ENCODE results near the gene UBQLN4.

DNA sequence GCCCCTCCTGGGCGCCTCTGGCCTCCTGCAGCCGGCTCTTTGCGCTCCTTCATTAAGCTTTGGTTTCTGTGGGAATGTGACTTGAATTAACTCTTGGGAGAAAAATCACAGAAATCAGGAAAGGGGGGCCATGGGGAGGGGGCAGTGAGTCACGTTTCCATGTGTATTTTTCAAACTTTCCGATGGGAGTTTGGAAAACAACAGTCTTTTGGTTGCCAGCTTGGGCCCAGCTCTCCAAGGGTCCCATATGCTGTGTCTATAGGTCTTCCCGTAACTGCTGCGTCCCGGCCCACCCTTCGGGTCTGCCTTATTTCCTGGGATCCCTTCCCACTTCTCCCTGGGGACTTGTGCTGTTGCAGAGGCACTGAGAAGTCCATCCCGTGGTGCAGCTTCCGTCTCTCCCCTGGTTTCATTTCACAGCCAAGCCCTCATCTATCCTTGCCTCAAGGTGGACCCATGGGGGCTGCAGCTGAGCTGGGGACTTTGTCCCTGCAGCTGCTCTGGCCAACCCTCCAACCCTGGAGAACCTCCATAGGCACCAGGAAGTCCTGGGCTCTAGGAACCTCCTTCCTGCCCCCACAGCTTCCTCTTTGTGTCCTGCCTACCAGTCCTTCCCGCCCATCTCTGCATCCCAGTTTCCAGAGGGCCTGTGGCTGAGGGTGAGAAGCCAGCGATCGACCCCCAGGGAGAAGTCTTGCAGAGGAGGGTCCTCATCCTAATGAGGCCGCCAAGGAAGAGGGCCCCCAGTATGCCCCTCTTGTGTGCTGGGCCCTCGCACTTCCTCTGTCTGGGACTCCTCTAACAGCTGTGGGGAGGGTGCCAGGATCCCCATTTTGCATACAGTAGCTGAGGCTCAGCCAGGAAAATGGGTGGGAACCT is 49.3 kb upstream of the UBQLN4 start:
- TF ChIP-seq, protein P1, sequence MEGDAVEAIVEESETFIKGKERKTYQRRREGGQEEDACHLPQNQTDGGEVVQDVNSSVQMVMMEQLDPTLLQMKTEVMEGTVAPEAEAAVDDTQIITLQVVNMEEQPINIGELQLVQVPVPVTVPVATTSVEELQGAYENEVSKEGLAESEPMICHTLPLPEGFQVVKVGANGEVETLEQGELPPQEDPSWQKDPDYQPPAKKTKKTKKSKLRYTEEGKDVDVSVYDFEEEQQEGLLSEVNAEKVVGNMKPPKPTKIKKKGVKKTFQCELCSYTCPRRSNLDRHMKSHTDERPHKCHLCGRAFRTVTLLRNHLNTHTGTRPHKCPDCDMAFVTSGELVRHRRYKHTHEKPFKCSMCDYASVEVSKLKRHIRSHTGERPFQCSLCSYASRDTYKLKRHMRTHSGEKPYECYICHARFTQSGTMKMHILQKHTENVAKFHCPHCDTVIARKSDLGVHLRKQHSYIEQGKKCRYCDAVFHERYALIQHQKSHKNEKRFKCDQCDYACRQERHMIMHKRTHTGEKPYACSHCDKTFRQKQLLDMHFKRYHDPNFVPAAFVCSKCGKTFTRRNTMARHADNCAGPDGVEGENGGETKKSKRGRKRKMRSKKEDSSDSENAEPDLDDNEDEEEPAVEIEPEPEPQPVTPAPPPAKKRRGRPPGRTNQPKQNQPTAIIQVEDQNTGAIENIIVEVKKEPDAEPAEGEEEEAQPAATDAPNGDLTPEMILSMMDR (IDR thresholded peaks at IDR 0.05; ENCODE audit: low read depth, low read length, missing input control): no peak
- TF ChIP-seq, protein P2, sequence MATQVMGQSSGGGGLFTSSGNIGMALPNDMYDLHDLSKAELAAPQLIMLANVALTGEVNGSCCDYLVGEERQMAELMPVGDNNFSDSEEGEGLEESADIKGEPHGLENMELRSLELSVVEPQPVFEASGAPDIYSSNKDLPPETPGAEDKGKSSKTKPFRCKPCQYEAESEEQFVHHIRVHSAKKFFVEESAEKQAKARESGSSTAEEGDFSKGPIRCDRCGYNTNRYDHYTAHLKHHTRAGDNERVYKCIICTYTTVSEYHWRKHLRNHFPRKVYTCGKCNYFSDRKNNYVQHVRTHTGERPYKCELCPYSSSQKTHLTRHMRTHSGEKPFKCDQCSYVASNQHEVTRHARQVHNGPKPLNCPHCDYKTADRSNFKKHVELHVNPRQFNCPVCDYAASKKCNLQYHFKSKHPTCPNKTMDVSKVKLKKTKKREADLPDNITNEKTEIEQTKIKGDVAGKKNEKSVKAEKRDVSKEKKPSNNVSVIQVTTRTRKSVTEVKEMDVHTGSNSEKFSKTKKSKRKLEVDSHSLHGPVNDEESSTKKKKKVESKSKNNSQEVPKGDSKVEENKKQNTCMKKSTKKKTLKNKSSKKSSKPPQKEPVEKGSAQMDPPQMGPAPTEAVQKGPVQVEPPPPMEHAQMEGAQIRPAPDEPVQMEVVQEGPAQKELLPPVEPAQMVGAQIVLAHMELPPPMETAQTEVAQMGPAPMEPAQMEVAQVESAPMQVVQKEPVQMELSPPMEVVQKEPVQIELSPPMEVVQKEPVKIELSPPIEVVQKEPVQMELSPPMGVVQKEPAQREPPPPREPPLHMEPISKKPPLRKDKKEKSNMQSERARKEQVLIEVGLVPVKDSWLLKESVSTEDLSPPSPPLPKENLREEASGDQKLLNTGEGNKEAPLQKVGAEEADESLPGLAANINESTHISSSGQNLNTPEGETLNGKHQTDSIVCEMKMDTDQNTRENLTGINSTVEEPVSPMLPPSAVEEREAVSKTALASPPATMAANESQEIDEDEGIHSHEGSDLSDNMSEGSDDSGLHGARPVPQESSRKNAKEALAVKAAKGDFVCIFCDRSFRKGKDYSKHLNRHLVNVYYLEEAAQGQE (IDR thresholded peaks at IDR 0.05): no peak
- TF ChIP-seq, protein P3, sequence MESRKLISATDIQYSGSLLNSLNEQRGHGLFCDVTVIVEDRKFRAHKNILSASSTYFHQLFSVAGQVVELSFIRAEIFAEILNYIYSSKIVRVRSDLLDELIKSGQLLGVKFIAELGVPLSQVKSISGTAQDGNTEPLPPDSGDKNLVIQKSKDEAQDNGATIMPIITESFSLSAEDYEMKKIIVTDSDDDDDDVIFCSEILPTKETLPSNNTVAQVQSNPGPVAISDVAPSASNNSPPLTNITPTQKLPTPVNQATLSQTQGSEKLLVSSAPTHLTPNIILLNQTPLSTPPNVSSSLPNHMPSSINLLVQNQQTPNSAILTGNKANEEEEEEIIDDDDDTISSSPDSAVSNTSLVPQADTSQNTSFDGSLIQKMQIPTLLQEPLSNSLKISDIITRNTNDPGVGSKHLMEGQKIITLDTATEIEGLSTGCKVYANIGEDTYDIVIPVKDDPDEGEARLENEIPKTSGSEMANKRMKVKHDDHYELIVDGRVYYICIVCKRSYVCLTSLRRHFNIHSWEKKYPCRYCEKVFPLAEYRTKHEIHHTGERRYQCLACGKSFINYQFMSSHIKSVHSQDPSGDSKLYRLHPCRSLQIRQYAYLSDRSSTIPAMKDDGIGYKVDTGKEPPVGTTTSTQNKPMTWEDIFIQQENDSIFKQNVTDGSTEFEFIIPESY (IDR thresholded peaks at IDR 0.05): no peak

Measured in liver (tissue), 2 donors.